SIG-M5 treated with dmso at 0.1 percent for 504 hours (cell line): ENCODE measurements around the gene APRT.

Experiments
- DNase-seq: peaks from one replicate; lab custom pipeline; 2025; ENCODE audit not compliant: unreplicated experiment; lab: John Stamatoyannopoulos, UW

Gene APRT

DNA sequence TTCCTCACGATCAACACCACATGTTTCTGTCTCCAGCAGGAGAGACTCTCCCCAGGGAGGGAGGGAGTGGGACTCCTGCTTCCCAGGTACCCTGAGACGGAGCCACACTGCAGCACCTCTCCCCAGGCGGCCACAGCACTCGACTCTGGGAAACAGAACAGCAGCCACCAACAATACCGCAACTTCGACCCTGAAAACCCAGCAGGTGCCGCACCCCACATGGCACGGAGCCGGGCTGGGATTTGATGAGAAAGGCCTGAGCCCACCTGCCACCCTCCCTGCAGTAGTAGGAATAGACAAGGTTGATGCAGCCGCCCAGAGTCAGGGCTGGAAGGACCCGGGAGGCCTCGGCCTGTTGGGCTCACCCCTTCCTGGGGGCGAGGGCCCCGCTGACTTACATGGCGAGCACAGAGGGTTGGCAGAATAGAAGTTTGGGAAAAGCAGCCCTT lies 30.6 kb upstream of the APRT start:
- DNase-seq, result no peak

DNA sequence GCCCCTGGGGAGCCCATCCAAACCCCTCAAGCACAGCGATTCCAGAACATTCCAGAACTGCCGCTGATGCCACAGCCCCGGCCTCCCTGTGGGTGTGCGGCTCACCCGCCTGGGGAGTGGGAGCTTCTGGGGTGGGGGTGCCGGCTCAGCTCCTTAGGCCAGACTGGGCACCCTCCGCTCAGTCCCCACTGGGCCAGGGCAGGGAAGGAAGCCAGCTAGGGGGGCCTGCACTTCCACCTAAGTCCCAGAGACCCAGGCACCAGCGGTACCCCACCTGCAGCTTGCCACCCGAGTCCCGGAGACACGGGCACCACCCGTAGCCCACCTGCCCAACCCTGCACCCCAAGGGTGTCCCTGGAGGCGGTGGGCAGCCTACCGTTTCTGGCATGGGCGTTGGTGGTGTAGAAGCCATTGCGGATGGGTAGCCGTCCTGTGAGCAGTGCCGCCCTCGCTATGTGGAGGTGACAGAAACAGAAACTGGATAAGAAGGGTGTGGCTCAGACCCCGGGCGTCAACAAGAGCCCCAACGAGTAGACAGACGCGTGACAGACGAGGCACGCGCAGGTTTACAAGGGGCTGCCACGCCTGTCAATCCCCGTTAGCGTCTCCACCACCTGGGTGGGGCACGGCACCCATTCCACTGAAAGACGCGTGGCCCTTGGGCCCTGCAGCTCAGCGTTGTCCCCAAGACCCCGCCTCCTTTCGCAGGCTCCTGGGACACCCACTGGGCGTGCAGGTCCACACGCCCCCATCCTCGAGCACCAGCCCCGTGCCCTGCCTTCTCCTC lies 30.0 kb upstream of the APRT start:
- DNase-seq, result no peak

DNA sequence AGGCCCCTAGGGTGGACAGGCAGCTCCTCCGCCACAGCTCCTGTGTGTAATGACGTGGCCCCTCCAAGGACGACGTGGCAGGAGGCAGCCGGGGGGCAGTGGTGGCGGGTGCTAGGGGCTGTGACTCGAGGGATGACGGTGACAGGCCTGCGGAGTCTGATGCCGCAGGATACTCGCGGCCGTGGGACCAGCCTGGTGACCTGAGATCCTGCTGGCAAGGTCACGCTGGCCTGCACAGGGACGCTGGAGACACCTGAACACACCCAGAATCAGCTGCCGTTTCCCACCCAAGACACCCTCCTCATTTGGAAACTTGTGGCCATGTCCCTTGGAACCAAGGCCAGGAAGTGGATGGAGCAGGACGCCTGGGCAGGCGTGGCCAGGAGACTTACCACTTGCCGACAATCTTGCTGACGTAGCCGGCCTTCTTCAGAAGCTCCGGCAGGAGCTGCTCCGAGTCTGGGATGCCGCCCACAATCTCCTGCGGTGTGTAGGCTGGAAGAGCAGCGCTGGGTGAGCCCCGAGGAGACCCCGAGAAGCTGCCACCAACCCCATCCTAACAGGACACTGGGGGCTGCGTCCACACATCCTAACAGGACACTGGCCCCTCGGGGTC lies 29.0 kb upstream of the APRT start:
- DNase-seq, result no peak

DNA sequence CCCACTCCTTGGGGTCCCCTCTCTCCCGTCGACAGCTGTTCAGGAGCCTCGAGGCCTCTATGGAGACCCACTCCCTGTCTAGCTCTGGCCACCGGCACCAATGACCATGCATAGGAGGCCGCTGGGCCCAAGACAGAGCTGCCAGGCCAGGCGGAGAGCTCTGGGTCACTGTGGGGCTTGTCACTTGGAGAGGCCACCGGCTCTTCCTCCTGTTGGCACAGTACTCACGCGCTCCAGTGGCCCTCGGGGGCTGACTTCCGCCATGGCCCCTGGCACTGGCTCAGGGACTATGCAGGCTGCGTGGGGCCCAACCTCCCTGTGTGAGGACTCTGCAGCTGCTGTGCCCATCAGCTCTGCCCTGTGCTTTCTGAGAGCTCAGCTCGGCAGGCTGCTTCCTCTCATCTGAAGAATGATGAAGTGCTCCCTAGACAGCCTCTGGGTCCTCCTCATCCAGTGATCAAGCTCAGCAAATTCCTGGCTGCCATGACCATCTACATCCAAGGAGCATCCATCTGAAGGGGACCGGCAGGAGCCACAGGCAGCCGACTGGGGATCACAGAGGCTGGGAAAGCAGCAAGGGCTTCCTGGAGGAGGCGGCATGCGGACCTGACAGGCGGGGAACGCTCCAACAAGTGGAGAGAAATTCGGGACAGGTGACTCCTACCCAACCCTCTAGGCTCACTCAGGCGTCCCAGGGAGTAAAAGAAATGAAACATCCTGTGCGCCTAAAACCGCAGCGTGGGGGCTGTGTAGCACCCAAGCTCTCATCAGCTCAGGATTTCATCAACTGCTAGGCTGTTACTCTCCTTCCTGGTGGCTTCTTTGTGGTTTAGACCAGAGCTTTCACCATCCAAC lies 28.2 kb upstream of the APRT start:
- DNase-seq, result peak; percentile 75

DNA sequence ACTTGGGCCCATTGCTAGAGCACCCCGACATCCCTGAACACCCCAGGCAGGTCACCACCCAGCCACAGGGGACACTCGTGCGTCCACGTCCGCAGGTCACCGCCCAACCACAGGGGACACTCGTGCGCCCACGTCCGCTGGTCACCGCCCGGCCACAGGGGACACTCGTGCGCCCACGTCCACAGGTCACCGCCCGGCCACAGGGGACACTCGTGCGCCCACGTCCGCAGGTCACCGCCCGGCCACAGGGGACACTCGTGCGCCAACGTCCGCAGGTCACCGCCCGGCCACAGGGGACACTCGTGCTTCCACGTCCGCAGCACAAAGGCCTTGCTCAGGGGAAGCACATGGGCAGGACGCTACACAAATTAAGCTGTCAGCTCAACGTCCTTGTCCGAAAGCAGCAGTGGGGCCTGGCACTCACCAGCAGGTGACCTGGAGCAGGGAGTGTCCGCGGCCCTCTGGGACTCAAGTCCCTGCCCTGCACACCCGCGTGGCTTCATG lies 27.4 kb upstream of the APRT start:
- DNase-seq, result no peak

DNA sequence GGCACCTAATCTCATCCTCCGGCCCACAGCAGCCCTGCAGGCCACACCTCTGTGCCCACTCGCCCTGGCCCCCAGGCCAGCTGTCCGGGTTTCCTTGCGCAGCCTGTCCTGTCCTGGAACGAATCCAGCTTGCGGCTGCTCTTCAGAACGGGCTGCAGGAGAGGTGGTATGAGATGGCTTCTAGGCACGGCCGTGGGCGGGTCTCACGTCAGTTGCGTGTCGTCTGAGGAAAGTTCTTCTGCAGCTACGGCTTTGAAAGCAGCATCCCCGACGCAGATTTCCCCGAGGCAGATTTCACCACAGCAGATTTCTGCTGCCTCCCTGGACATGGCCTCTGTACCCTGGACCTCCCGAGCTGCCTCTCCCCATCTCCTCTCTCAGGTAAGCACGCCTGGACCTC lies 26.8 kb upstream of the APRT start:
- no peak for DNase-seq

DNA sequence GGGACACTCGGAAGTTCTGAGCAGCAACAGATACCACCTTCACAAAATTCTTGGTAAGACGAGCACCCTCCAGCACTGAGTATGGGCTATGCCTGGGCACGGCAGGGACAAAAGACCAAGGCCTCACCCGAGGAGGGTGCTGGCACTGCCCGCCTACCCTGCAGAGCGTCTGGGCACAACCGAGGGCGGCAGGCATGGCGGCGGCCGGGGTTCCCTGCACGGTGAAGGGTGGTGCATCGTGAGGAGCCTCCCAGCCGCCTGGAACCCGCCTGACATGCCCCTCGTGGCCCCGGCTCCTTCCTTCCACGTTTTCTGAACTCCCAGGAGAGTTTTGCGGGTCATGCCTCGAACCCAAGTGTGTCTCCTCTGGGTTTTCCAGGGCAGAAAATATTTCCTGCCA lies 26.1 kb upstream of the APRT start:
- no peak for DNase-seq

DNA sequence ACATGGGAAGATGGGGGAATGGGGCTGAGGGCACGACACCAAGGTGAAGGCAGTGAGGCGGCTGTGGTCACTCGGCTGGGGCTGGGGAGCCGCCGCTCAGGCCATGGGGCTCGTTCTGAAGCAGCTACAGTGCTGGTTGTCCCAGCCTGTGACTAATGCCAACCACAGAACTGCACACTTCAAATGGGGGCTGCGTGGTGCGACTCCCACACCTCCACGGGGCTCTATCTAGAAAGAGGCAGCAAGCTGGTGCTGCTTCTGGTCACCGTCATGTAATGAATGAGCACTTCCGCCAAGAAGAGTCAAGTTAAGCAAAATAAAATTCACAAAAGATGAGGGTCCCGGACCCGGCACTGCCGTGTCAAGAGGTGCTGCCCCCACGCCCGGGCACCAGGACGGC lies 25.1 kb upstream of the APRT start:
- DNase-seq, result no peak

DNA sequence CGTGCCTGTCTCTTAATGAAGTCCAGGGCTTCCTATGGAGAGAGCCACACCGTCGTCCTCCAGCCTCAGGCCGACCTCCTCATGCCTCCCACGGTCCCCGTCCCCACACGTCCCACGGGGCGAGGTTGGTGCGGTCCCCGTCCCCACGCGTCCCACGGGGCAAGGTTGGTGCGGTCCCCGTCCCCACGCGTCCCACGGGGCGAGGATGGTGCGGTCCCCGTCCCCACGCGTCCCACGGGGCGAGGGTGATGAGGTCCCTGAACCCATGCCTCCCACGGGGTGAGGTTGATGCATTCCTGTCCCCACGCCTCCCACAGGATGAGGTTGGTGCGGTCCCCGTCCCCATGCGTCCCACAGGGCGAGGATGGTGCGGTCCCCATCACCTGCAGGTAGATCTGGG lies 24.1 kb upstream of the APRT start:
- no peak for DNase-seq

DNA sequence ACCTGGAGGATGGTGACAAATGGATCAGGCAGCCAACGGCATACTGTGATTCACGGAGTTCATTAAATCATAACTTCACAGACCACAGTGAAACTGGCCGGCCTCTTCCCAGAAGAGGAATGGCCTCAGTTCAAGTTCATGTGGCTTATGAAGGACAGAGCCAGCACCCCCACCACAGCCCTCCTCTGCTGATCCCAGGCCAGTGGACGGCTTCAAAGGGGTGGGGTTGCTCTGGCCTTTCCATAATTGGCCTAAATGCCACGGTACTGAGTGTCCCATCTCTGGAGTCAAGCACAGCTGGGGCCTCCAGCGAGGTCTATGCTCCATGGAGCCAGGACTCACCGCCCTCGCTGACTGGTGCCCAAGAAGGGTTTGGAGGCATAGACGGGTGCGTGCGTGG lies 23.7 kb upstream of the APRT start:
- DNase-seq, result no peak

DNA sequence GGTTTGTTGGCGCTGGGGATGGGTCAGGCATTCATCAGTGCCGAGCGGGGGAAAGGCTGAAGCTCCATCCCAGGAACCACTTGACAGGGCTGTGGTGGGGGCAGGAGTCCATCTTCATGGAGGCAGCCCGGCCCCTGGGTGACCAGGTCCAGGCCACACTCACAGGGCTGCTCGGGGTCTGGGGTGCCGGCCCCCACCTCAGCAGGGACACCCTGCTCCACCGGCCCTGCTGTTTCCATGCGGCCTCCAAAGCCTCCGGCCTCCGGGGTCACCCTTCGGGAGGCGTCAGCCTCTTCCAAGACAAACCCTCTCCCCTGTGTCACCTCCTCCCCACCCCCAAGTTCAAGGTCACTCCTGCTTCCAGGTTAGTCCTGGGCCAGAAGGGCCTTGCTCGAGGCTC lies 22.9 kb upstream of the APRT start:
- DNase-seq, result no peak

DNA sequence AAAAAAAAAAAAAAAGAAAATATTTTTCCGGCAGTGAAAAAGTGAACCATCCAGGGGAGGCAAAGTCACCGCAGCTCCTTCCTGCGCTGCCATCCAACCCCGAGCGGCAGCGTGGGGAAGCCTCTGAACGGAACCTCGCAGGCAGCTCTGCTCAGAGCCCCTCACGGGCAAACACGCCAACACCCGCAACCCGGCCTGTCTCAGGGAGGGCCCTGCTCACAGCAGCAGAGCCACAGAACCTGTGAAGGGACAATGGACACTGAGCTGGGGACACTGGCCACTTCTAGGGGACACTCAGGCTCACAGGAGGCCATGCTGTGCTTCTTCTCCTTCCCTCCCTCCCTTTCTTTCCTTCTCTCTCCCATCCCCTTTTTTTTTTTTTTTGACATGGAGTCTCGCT lies 21.4 kb upstream of the APRT start:
- DNase-seq, result no peak

DNA sequence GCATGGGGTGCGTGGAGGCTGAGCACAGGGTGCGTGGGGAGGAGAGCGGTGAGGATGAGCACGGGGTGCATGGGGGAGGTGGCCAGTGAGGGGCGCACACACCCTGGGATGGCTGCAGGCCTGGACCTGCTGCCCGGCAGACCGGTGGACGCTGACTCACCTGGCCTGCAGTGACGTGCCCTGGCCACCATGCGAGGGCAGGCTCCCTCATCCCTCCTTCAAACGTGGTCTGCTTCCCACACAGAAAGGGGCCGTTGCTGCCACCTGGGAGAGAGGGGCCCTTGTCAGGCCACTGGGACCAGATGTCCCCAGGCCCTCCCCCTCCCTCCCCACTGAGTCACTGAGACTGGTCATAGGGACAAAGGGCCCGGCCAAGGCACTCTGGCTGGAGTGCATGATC lies 20.1 kb upstream of the APRT start:
- DNase-seq, result no peak

DNA sequence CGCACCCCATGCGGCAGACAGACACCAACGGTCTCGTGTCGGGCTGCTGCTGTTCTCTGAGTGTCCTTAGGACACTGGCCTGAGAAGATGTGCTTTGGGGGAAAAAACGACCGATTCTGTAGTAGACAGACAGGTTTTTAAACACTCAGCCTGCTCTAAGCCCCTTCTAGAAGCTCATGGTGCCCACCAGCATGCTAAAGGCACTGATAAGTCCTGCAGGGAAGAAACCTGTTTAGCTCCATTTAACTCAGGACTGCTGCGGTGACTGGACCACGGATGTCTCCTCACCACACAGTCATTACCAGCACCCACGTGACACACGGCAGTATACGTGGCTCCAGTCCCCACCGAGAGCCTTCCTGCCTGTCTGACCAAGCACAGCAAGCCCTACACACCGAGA lies 19.1 kb upstream of the APRT start:
- no peak for DNase-seq

DNA sequence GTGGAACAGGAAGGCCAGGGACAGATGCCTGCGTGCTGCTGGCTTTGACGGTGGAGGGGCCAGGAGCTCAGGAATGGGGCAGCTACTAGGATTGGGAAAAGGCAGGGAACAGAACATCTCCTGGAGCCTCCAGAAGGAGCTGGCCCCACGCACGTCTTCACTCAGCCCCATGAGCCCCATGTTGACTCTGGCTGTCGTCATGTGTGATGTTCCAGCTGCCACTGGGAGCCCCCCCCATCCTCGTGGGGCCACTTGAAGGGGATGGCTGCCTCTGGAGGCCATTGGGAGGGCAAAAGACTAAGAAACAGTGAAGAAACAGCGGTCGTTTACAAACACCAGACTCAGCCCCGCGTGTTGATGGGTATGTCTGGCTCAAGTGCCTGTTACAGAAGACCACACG lies 18.5 kb upstream of the APRT start:
- DNase-seq, result no peak

DNA sequence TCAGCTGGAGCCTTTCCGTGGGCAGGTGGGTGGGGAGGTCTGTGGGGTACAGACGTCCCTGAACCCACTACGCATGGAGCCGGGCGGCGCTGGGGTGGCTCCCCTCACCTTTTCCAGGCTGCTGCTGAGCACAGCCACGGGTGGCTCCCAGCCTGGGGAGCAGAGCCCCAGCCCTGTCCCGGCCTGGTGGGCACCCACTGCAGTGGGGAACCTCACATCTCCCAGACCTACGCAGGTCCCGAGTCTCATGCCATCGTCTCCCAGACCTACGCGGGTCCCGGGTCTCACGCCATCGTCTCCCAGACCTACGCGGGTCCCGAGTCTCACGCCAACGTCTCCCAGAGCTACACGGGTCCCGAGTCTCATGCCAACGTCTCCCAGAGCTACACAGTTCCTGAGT lies 17.0 kb upstream of the APRT start:
- DNase-seq, result no peak

DNA sequence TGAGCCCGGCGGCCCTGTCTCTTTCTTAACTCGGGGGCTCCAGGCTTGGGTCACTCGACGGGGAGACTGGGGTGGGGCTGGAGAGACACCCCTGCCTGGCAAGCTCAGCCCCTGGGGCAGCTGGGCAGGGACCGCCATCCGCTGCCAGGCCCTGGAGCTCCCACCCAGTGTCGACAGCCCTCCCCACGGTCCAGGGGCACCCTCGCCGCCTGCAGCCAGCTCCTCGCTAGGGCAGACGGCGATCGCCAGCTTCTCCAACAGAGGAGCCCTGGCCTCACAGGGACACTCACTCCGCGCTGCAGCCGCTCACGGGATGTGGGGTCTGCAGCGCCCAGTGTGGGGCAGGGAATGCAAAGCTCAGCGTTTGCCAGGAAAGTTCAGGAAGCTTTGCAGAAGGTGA lies 16.0 kb upstream of the APRT start:
- DNase-seq, result no peak

DNA sequence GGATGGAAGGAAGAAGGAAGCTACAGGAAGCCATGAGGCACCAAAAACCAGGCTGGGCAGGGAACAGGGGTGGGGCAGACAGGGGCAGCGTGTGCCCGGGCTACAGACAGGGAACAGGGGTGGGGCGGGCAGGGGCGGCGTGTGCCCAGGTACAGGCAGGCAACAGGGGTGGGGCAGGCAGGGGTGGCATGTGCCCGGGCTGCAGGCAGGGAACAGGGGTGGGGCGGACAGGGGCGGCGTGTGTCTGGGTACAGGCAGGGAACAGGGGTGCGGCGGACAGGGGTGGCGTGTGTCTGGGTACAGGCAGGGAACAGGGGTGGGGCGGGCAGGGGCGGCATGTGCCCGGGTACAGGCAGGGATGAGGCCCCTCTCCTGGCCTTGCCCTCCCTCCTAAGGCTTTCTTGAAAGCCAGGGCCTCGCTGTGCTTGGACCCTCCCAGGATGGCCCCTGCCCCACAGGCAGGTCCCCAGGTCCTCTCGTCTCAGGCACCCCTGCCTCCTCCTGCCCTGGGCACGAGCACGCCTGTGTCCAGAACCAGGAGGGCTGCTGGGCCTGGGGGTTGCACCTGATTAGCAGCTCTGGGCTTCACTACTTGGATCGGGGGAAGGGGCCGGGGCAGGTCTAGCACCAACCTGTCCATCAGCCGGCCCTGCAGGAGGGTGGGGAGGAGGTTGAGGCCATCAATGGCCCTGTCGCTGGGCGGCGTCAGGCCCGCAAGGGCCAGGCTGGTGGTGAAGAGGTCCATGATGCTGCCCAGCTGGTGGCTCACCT lies 14.5 kb upstream of the APRT start:
- no peak for DNase-seq

DNA sequence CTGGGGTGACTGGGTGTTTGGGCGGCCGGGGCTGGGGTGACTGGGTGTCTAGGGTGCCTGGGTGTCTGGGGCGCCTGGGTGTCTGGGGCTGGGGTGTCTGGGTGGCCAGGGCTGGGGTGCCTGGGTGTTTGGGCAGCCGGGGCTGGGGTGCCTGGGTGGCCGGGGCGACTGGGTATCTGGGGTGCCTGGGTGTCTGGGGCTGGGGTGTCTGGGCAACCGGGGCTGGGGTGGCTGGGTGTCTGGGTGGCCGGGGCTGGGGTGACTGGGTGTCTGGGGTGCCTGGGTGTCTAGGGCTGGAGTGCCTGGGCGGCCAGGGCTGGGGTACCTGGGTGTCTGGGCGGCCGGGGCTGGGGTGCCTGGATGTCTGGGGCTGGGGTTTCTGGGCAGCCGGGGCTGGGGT lies 13.4 kb upstream of the APRT start:
- no peak for DNase-seq

DNA sequence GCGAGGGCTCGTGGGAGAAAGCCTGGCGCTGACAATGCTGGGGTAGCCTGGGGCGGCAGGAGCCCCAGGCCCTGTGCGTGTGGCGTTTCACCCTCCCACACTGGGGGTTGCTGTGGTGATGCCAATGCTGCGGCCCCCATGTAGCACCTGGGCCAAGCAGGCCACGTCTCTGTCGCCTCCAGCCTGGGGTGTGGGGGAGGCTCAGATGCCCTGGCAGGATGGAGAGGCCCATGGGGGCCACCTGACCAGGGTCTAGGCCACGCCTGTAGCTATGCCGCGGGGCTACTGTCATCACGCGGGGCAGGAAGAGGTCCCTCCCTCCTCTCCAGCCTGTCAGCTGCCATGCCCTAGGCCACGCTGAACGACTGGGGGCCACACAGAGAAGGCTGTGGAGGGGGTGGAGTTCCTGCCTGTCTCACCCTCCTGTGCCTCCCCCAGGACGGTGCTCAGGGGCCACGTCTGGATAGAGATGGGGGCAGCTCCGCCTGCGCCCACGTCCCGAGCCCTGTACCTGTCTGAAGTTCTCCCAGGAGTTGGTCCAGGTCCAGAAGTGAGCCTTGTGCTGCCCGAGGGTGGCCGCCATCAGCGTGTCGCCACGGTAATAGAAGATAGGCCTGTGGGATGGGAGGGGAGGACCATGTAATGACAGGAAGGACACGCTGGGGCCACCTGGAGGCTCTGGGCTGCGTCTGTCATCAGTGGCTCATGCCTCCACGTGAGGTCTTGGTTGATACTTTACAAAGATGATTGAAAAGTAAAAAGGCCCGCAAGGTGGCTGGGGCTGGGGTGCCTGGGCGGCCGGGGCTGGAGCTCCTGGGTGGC lies 12.7 kb upstream of the APRT start:
- no peak for DNase-seq
